Erythroblast (primary cell): ENCODE data around the gene KRT24.

Source experiments
- GATA1 ChIP-seq: IDR thresholded peaks from 2 replicates; pipeline ENCODE4 v1.6.1; 2011; ENCODE audit warnings: low read depth, mild to moderate bottlenecking, control low read depth, low read length, moderate library complexity
- POLR2A ChIP-seq: IDR thresholded peaks from 2 replicates; pipeline ENCODE4 v1.6.1; 2011; ENCODE audit warnings: mild to moderate bottlenecking, low read length

DNA sequence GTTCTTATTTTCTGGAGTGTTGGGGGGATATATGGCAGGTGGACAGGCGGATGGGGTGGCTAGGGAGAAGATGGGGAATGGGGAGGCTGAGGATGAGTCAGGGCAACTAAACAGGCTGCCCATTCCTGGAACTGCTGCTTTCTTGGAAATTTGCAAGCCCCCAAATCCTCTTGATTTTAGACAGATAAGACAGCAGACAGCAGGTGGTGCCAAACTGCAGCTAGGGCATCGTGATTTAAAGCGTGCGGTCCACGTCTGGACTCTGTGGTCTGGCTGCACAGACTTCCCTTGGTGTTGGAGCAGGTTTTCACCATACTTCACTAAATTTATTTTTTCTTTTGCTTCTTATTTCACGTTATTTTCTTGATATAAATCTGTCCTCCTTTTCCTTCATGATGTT, 10.9 kb upstream of the KRT24 start:
- no peak for TF ChIP-seq POLR2A
- no peak for TF ChIP-seq GATA1
